Measurements from ENCODE around the gene TRABD2B.

Gene TRABD2B

GRCh38 chr1:47837056-47837830 is 159.9 kb downstream of the TRABD2B start:
- no peak for TF ChIP-seq CTCF (IDR thresholded peaks at IDR 0.05; ENCODE audit: insufficient read depth, missing control alignments)
- no peak for FAIRE-seq
- no peak for DNase-seq (ENCODE audit: insufficient read length, low spot score)

- DNase-seq (ENCODE audit: insufficient read length, low spot score): no peak
- no peak for TF ChIP-seq CTCF (IDR thresholded peaks at IDR 0.05; ENCODE audit: insufficient read depth, missing control alignments)
- no peak for FAIRE-seq
Measured at GRCh38 chr1:47835409-47835808, 161.8 kb downstream of the TRABD2B start.

- FAIRE-seq: no peak
- no peak for TF ChIP-seq CTCF (IDR thresholded peaks at IDR 0.05; ENCODE audit: insufficient read depth, missing control alignments)
Measured at GRCh38 chr1:47834326-47834725, 162.9 kb downstream of the TRABD2B start.

GRCh38 chr1:47830641-47831333 is 166.4 kb downstream of the TRABD2B start:
- DNase-seq (ENCODE audit: insufficient read length, low spot score) (no peak), FAIRE-seq (no peak)
- TF ChIP-seq CTCF (IDR thresholded peaks at IDR 0.05; ENCODE audit: insufficient read depth, missing control alignments): no peak

More at GRCh38 chr1:47834326-47834725, 162.9 kb downstream of the TRABD2B start:
- no peak for DNase-seq (ENCODE audit: insufficient read length, low spot score)

- no peak for FAIRE-seq
- no peak for TF ChIP-seq CTCF (IDR thresholded peaks at IDR 0.05; ENCODE audit: insufficient read depth, missing control alignments)
- no peak for DNase-seq (ENCODE audit: insufficient read length, low spot score)
Measured at GRCh38 chr1:47830021-47830420, 167.2 kb downstream of the TRABD2B start.

GRCh38 chr1:47828978-47829377 is 168.2 kb downstream of the TRABD2B start:
- no peak for TF ChIP-seq CTCF (IDR thresholded peaks at IDR 0.05; ENCODE audit: insufficient read depth, missing control alignments)
- no peak for FAIRE-seq
- no peak for DNase-seq (ENCODE audit: insufficient read length, low spot score)

- no peak for TF ChIP-seq CTCF (IDR thresholded peaks at IDR 0.05; ENCODE audit: insufficient read depth, missing control alignments)
- FAIRE-seq: no peak
- DNase-seq (ENCODE audit: insufficient read length, low spot score): no peak
Measured at GRCh38 chr1:47827109-47827508, 170.1 kb downstream of the TRABD2B start.

Data from D721Med (cell line).